ENCODE results near the gene SAMD10.
A peak's percentile ranks its signal among the peaks of the same experiment; 100 is the strongest.
"Not testable (repeated sequence)": the region's sequence is repeated elsewhere in the genome, so short reads cannot be mapped to it uniquely, and the experiment has no call there.

Gene SAMD10

GRCh38 chr20:63968928-63969760 is 10.3 kb downstream of the SAMD10 start:
- DNase-seq = no peak

- no peak for DNase-seq
Measured at GRCh38 chr20:63968136-63968927, 11.1 kb downstream of the SAMD10 start.

DNA sequence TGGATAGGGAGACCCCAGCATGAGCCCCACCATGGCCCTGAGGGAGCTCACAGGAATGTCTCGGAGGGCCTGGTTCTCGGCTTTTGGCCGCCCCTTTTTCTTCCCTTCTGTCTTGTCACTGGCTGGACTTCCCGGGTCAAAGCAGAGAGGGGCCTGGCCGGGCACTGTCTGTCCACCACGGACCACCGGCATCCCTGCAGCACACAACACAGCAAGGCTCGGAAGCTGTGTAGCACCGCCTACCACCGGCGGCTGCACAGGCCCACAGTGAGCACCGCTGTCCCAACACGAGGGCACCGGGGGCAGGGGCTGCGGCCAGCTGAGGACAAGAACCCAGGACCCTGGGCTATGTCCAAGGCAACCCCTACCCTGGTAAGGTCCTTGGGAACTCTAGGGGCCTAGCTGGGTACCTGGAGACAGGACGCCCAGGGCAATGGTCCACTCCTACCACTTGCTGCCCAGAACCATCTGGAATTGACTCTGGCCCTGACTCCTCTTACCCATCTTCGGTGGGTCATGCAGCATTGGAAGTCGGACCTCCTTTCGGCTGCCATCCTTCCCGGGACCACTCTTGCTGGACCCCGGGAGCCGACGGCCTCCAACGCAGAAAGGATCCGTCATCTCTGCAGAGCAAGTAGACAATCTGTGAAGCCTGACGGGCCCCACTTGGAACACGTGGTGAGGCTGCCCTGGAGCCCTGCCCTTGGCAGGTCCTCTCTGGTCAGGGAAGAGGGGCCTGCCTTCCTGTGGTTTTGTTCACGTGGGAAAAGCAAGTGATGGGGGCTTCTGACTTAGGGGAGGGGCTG is 11.9 kb downstream of the SAMD10 start:
- DNase-seq = no peak

- no peak for DNase-seq
Measured at GRCh38 chr20:63966944-63967322, 12.5 kb downstream of the SAMD10 start.

DNA sequence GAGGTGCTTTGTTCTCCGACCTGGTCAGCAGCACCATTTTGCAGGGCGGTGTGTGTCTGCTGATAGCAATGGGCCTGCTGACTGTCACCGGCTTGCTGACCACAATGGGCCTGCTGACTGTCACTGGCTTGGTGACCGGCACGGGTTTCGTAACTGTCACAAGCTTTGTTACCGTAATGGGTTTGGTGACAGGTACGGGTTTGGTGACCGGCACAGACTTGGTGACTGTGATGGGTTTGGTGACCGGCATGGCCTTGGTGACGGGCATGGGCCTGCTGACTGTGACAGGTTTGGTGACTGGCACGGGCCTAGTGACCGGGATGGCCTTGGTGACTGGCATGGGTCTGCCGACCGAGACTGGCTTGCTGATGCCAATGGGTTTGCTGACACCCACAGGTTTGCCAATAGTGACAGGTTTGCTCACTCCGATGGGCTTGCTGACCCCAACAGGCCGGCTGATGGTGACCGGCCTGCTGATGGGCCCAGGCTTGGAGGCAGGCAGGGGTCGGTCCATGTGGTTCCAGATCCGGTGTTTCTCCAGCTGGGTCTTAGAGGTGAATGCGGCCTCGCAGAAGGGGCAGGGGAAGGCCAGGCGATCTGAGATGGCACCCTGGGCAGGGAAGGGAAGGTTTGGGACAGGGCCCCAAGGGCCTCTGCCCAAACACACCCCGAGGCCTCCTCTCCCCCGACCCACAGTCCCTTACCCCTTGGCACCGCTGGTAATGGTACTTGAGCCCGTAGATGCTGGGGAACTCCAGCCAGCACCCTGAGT is 13.1 kb downstream of the SAMD10 start:
- DNase-seq = no peak

DNA sequence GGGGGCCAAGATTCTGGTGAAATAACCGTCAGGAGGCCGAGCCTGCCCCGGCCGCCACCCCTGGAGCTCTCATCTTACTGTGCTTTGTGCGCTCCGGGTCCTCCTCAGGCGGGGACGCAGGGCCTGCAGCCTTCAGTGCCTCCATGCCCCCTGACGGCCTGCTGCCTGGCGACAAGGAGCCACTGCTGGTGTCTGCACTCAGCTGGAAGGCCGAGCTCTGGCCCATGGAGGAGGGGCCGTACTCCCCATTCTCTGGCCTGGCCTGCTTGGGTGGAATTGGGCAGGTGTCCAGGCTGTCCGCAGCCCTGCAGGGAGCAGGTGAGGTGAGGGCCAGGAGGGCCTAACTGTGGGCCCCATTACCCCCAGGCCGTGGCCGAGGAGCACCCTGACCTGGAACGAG is 15.0 kb downstream of the SAMD10 start:
- no peak for DNase-seq

DNA sequence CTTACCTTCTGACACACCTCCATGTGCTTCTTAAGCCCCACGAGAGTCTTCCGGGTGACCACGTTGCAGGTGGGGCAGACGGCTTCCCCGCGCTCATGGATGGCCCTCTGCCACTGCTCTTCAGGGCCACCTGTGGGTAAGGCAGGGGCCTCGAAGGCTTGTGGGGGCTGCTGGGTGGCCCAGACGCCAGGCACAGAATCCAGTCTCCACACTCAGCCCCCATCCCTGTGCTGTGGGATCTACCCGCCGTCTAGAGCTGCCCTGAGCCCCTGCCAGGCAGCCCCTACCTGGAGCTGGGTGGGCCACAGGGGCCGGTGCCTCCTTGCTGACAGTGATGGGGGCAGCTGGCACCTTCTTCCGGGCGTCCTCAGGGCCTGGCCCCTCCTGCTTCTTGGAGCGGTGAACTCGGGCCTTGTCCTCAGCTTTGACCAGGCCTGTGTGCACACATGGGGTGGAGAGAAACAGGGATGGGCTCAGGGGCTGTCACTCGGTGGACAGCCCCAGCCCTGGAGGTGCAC is 15.6 kb downstream of the SAMD10 start:
- DNase-seq = no peak

DNA sequence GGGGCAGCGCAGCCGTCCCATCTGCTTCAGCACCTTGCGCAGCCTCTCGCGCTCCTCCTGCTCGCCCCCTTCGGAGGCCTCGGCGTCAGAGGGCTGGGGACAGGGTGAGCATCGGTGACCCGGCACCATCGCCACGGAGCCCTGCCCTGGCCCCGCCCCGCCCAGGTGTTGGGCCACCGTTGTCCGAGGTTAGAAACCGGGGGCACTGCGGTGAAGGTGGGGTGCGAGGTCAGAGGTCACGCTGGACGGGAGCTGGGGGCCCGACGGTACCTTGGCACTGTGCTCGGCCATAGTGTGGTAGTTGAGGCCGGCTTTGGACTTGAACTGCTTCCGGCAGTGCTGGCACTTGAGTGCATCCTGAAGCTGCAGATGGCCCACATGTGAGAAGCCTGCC is 16.1 kb downstream of the SAMD10 start:
- DNase-seq = no peak

DNA sequence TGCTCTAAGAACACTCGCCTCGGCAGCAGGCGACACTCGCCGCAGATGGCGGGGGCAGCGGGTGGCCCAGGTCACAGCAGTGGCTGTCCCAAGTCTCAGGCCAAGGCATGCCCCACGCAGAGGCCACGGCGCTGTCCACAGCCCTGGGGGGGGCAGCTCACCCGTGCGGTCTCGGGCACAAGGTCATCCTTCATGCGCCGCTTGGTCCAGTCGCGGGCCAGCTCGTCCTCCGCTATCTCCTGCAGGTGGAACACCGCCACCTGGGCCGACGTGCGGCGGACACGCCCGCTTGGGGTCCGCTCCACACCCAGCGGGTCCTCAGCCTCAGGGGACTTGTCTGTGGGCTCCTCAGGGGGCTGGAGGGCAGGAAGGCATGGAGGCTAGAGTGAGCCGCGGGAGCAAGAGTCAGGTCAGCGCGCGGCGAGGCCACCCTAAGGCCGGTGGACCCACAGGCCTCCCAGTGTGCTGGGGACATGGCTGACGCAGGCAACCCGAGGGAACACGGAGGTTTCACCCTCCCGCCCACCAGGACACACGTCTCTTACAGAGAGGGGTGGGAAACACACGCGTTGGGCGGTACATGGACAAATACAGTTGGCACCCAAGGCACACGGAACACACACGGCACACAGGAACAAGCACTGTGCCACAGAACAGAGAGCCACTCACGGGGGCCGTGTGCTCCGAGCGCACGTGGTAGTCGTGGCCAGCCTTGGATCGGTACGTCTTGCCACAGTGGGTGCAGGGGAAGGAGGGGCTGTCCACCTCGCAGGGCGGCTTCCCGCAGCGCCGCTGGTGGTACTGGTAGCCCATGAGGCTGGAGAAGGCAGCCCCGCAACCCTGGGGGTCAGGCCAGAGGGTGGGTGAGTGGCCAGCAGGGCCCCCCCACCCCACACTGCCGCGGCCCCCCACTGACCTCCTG is 16.8 kb downstream of the SAMD10 start:
- DNase-seq = no peak

DNA sequence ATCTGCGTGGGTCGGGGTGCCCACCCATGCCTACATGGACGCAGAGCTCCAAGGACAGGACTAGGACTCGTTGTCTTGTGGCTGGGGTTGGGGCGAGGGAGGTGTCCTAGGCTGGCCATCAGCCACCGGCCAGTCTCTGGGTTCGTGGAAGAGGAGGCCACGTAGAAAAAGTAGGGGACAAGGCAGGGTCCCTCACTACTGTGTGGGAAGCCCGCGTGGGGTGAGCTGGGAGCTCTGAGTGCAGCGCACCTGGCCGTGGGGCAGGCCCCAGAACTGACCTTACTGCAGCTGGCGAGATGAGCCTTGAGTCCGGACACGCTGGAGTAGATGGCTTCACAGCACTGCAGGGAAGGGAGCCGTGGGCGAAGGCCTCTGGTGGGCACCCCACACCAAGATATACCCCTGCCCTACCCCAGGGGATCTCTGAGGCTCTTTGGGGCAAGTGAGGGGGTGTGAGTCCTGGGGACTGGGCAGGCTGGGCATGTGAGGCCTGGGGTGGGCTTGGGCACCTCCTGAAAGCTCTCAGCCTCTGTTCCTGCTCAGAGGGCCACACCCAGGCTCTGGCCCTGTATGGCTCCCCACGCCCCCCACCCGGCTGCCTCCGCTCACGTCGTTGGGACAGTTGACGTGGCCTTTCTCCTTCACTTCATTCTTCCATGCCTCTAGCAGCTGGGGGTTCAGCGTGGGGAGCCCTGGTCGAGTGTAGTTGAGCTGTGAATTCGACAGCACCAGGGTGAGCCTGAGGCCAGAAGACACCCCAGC is 17.6 kb downstream of the SAMD10 start:
- no peak for DNase-seq

- DNase-seq = not testable (repeated sequence)
Measured at GRCh38 chr20:63960654-63961621, 18.5 kb downstream of the SAMD10 start.

GRCh38 chr20:63959699-63960075 is 19.8 kb downstream of the SAMD10 start:
- no peak for DNase-seq

DNA sequence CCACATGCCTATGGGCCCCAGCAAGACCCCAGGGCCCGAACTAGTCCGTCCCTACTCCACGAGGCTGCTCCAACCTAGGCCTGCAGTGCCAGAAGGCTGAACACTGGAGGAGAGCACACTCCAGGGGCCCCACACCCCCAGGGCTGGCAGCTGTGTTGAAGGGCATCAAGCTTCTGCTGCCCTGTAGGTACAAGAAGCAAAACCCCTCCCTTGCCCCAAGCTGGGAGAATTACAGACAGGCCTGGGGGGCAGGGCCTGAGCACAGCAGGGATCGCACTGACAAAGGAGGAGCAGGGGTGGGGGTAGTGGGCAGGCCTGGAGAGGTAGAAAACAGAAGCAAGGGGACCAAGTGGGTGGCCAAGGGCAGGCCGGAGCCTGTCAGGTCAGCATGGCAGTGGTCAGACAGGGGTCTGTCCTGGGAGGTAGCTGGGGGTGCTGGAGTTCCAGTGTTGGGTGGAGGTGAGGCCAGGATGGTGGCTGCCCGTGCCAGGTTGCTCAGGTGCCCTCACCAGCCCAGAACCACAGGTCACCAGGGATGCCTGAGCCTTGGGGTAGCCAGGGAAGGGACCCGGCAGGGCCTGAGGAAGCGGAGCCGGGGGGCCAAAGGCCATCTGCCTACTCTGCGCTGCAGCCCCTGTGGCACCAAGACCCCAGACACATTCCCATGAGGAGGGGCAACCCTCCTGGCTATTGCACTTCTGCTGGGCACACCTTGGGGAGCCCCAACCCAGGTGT is 20.3 kb downstream of the SAMD10 start:
- DNase-seq = no peak

DNA sequence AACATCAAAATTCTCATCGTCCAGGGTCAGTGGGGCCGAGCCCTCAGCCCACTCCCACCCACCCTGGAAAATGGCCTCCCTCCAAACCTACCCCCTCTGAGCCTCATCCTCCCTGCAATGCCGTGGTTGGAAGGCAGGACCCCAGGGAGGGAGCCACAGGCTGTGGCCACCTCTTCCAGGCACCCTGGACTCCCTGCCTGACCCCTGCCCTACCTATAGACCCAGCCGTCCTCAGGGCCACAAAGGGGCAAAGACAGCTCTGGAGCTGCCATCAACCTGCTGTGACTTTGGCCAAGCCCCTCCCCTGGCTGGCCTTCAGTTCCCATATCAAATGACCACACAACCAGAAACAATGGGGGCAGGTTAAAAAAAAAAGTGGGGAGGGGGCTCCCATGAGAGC is 21.0 kb downstream of the SAMD10 start:
- DNase-seq = no peak

GRCh38 chr20:63957690-63958441 is 21.6 kb downstream of the SAMD10 start:
- no peak for DNase-seq

GRCh38 chr20:63957004-63957689 is 22.3 kb downstream of the SAMD10 start:
- DNase-seq = peak; percentile 64

DNA sequence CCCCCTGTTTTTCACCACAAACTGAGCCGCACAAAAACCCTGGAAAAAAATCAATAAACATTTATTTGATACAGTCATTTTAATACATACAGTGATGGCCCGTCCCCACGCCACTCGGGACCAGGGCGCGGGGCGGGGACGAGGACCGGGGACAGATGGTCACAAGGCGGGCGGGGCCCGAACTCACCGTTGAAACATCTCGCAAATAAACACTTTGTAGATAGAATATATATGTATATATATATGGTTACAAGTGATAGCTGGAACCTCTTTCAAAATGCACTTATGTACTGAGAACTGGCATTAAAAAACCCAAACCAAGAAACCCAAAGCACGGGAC is 22.8 kb downstream of the SAMD10 start:
- DNase-seq = no peak
